ENCODE data around the gene BEGAIN. TPM values are rescaled to one million over a fixed set of nuclear protein-coding genes. Genes with fewer than 3 reads are reported as not detected.

Gene BEGAIN
- total RNA-seq, 4 donors from 2014 or later: 0.27 to 2.5 (median 0.37) TPM; not detected in 1

GRCh38 chr14:100617410-100618317 lies 30.4 kb upstream of the BEGAIN start:
- Histone ChIP-seq H3K9me3 (no peaks in the 10 kb centered on the region), H3K27me3 (no peaks in the 10 kb centered on the region), H3K36me3 (no peaks in the 10 kb centered on the region), H3K4me3 (no peak overlapping the region), H3K27ac (no peak overlapping the region), H3K4me1 (peaks cover 0 to 27% (median 6%) of the 10 kb centered on the region in 4 donors)
- TF ChIP-seq EP300 (IDR thresholded peaks at IDR 0.05; ENCODE audit: low read depth) (no peak), POLR2AphosphoS5 (IDR thresholded peaks at IDR 0.05) (no peak), POLR2A (IDR thresholded peaks at IDR 0.05) (no peak)
- TF ChIP-seq, protein P1, sequence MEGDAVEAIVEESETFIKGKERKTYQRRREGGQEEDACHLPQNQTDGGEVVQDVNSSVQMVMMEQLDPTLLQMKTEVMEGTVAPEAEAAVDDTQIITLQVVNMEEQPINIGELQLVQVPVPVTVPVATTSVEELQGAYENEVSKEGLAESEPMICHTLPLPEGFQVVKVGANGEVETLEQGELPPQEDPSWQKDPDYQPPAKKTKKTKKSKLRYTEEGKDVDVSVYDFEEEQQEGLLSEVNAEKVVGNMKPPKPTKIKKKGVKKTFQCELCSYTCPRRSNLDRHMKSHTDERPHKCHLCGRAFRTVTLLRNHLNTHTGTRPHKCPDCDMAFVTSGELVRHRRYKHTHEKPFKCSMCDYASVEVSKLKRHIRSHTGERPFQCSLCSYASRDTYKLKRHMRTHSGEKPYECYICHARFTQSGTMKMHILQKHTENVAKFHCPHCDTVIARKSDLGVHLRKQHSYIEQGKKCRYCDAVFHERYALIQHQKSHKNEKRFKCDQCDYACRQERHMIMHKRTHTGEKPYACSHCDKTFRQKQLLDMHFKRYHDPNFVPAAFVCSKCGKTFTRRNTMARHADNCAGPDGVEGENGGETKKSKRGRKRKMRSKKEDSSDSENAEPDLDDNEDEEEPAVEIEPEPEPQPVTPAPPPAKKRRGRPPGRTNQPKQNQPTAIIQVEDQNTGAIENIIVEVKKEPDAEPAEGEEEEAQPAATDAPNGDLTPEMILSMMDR (IDR thresholded peaks at IDR 0.05): no peak
- 65 to 69% methylated on average over 5 to 20 of the region's 20 CpGs for WGBS, 2 donors (ENCODE audit: low coverage in 1 of 2)
- intact Hi-C loops (cut with DNase I; ENCODE audit: low total_unique reads): no loop called here
- in situ Hi-C loops (cut with MboI; ENCODE audit: low pct_ligation_motif_present in 1 of 4, low pct_unique_long_range_greater_than_20kb in 1 of 4, low sequenced_read_pairs in 3 of 4): no loop called here
- peak; percentile 6 for DNase-seq

DNA sequence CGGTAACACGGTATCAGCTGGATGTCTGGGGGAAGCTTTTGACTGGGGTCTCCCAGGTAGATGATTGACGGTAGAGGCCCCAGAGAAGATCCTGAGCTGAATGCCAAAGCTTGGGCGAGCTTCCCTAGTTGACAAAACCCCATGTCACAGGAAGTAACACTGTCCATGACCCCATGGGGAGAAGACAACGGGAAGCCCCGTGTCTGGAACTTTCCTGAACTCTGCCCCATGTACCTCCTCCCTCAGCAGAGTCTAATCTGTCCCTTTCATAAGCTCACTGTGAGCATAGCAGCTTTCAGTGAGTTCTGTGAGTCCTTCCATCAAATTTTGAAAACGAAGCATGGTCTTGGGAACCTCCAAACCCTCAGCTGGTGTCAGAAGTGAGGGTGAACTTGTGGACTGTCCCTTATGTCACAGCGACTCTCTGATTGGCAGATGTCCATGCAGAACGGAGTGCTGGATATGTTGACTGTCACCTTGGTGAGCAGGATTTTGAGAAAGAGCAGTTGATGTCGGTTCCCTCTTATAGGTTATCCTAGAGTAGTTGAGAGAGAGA lies 29.7 kb upstream of the BEGAIN start:
- intact Hi-C loops (cut with DNase I; ENCODE audit: low total_unique reads) (no loop called here), in situ Hi-C loops (cut with MboI; ENCODE audit: low pct_ligation_motif_present in 1 of 4, low pct_unique_long_range_greater_than_20kb in 1 of 4, low sequenced_read_pairs in 3 of 4) (no loop called here)
- no peaks in the 10 kb centered on the region for H3K36me3 ChIP-seq
- peaks cover 0 to 21% (median 6%) of the 10 kb centered on the region in 4 donors for H3K4me1 ChIP-seq
- DNase-seq: peak; percentile 6
- TF ChIP-seq POLR2AphosphoS5 (IDR thresholded peaks at IDR 0.05): no peak
- no peaks in the 10 kb centered on the region for H3K9me3 ChIP-seq
- H3K4me3 ChIP-seq: no peak overlapping the region
- WGBS, 2 donors (ENCODE audit: low coverage in 1 of 2): 50 to 51% methylated on average over 2 to 10 of the region's 10 CpGs
- H3K27me3 ChIP-seq: no peaks in the 10 kb centered on the region
- H3K27ac ChIP-seq: no peak overlapping the region

- Histone ChIP-seq H3K27ac (no peak overlapping the region), H3K36me3 (no peaks in the 10 kb centered on the region), H3K9me3 (no peaks in the 10 kb centered on the region), H3K4me1 (peaks cover 0 to 21% (median 6%) of the 10 kb centered on the region in 4 donors), H3K4me3 (no peak overlapping the region), H3K27me3 (no peaks in the 10 kb centered on the region)
- in situ Hi-C loops (cut with MboI; ENCODE audit: low pct_ligation_motif_present in 1 of 4, low pct_unique_long_range_greater_than_20kb in 1 of 4, low sequenced_read_pairs in 3 of 4): no loop called here
- TF ChIP-seq EP300 (IDR thresholded peaks at IDR 0.05; ENCODE audit: low read depth) (no peak), POLR2A (IDR thresholded peaks at IDR 0.05) (no peak), POLR2AphosphoS5 (IDR thresholded peaks at IDR 0.05) (no peak)
- intact Hi-C loops (cut with DNase I; ENCODE audit: low total_unique reads): no loop called here
- DNase-seq: no peak
- 88 to 92% methylated on average over 10 to 25 of the region's 25 CpGs for WGBS, 2 donors (ENCODE audit: low coverage in 1 of 2)
These were observed 28.8 kb upstream of the BEGAIN start for GRCh38 chr14:100615736-100616695.

- H3K4me3 ChIP-seq: no peak overlapping the region
- H3K9me3 ChIP-seq: no peaks in the 10 kb centered on the region
- in situ Hi-C loops (cut with MboI; ENCODE audit: low pct_ligation_motif_present in 1 of 4, low pct_unique_long_range_greater_than_20kb in 1 of 4, low sequenced_read_pairs in 3 of 4): no loop called here
- intact Hi-C loops (cut with DNase I; ENCODE audit: low total_unique reads): no loop called here
- H3K36me3 ChIP-seq: no peaks in the 10 kb centered on the region
- TF ChIP-seq, protein P1 (IDR thresholded peaks at IDR 0.05): no peak
- no peak for DNase-seq
- H3K27ac ChIP-seq: no peak overlapping the region
- no peaks in the 10 kb centered on the region for H3K27me3 ChIP-seq
- H3K4me1 ChIP-seq: peaks cover 0 to 20% (median 6%) of the 10 kb centered on the region in 4 donors
These were observed 27.6 kb upstream of the BEGAIN start for GRCh38 chr14:100614803-100615202.
